Coronary artery (tissue), 2 donors: ENCODE measurements around the gene HOATZ.

ENCODE experiments used
- DNase-seq: peaks from one replicate; pipeline ENCODE4 v3.0.0-alpha.2; 2017; ENCODE audit warnings: low spot score
- H3K27ac ChIP-seq, 2 donors: fragments of 200-600 bp; sonication (generic); one replicate each; pipeline ENCODE4 v1.5.1; 2016 to 2019
- H3K4me3 ChIP-seq: fragments of 200-600 bp; sonication (generic); 2 replicates; pipeline ENCODE4 v1.5.1; 2016; ENCODE audit warnings: mild to moderate bottlenecking, moderate library complexity
- CTCF ChIP-seq: fragments of 200-600 bp; sonication (generic); IDR thresholded peaks from one replicate; pipeline ENCODE4 v1.5.1; 2019; ENCODE audit warnings: antibody characterized with exemption

HOATZ gene

GRCh38 chr11:111520560-111520959 lies 6.0 kb downstream of the HOATZ start:
- TF ChIP-seq CTCF = no peak
- DNase-seq = no peak
- Histone ChIP-seq H3K4me3 (no peak overlapping the region), H3K27ac (no peak overlapping the region)

GRCh38 chr11:111521135-111521534 lies 6.6 kb downstream of the HOATZ start:
- TF ChIP-seq CTCF = no peak
- H3K27ac ChIP-seq = no peak overlapping the region
- no peak for DNase-seq
- no peak overlapping the region for H3K4me3 ChIP-seq

- no peak overlapping the region for H3K4me3 ChIP-seq
- DNase-seq = no peak
- TF ChIP-seq CTCF = no peak
- H3K27ac ChIP-seq = no peak overlapping the region
These were observed 7.8 kb downstream of the HOATZ start for GRCh38 chr11:111522426-111522825.

- Histone ChIP-seq H3K27ac (no peak overlapping the region), H3K4me3 (no peak overlapping the region)
- no peak for DNase-seq
- TF ChIP-seq CTCF = no peak
These were observed 8.8 kb downstream of the HOATZ start for GRCh38 chr11:111523343-111523742.

GRCh38 chr11:111524056-111524455 lies 9.5 kb downstream of the HOATZ start:
- Histone ChIP-seq H3K27ac (no peak overlapping the region), H3K4me3 (no peak overlapping the region)
- no peak for TF ChIP-seq CTCF
- DNase-seq = no peak

GRCh38 chr11:111525456-111525855 lies 10.9 kb downstream of the HOATZ start:
- Histone ChIP-seq H3K27ac (no peak overlapping the region), H3K4me3 (no peak overlapping the region)
- no peak for TF ChIP-seq CTCF
- no peak for DNase-seq

GRCh38 chr11:111526501-111526900 lies 11.9 kb downstream of the HOATZ start:
- no peak for DNase-seq
- no peak overlapping the region for H3K27ac ChIP-seq
- no peak for TF ChIP-seq CTCF
- no peak overlapping the region for H3K4me3 ChIP-seq
